HepG2 (cell line): ENCODE measurements around the gene FBXO8. TPM values are rescaled to one million over a fixed set of nuclear protein-coding genes. Genes with fewer than 3 reads are reported as not detected.
A peak's percentile ranks its signal among the peaks of the same experiment; 100 is the strongest.

Experiments
- ARID5B ChIP-seq: IDR thresholded peaks from 2 replicates; pipeline ENCODE4 v1.4.0; 2020; ENCODE audit warnings: mild to moderate bottlenecking, missing genetic modification reagents
- FIP1L1 ChIP-seq: fragments of 200-400 bp; formaldehyde crosslinking; IDR thresholded peaks from 2 replicates; pipeline ENCODE4 v1.6.1; 2018; ENCODE audit warnings: low read depth, mild to moderate bottlenecking, low read length, moderate library complexity, borderline replicate concordance; ENCODE audit not compliant: insufficient read depth
- GLI4 ChIP-seq: sonication (generic); formaldehyde crosslinking; IDR thresholded peaks from 2 replicates; pipeline ENCODE4 v1.5.1; 2020; ENCODE audit warnings: missing genetic modification reagents, mild to moderate bottlenecking, moderate library complexity, borderline replicate concordance
- GZF1 ChIP-seq: sonication (generic); formaldehyde crosslinking; IDR thresholded peaks from 2 replicates; pipeline ENCODE4 v1.5.1; 2020; ENCODE audit warnings: mild to moderate bottlenecking, missing genetic modification reagents
- KDM2A ChIP-seq: sonication (generic); formaldehyde crosslinking; IDR thresholded peaks from 2 replicates; pipeline ENCODE4 v1.4.0; 2020; ENCODE audit warnings: low read depth, missing genetic modification reagents, borderline replicate concordance
- KLF15 ChIP-seq: sonication (generic); formaldehyde crosslinking; IDR thresholded peaks from 2 replicates; pipeline ENCODE4 v1.8.1; 2023; ENCODE audit warnings: borderline replicate concordance, mild to moderate bottlenecking, inconsistent platforms, missing genetic modification reagents, mixed read lengths
- MAX ChIP-seq: IDR thresholded peaks from 2 replicates; pipeline ENCODE4 v1.6.1; 2012; ENCODE audit warnings: inconsistent platforms
- PCBP1 ChIP-seq: fragments of 200-400 bp; formaldehyde crosslinking; IDR thresholded peaks from 2 replicates; pipeline ENCODE4 v1.6.1; 2017; ENCODE audit warnings: mild to moderate bottlenecking, low read depth, low read length, borderline replicate concordance
- POLR2AphosphoS2 ChIP-seq: IDR thresholded peaks from 2 replicates; pipeline ENCODE4 v1.6.1; 2011; ENCODE audit warnings: low read depth, low read length, improper control_type of control experiment
- RNF219 ChIP-seq: sonication (generic); formaldehyde crosslinking; IDR thresholded peaks from 2 replicates; pipeline ENCODE4 v1.5.0; 2020; ENCODE audit warnings: mild to moderate bottlenecking, missing genetic modification reagents
- SIN3A ChIP-seq: IDR thresholded peaks from 2 replicates; pipeline ENCODE4 v1.6.1; 2011; ENCODE audit warnings: low read depth, mild to moderate bottlenecking, control low read depth, low read length, borderline replicate concordance
- SPEN ChIP-seq: sonication (generic); formaldehyde crosslinking; IDR thresholded peaks from 2 replicates; pipeline ENCODE4 v1.5.1; 2020; ENCODE audit warnings: low read depth, mild to moderate bottlenecking, missing genetic modification reagents
- U2AF1 ChIP-seq: fragments of 200-400 bp; formaldehyde crosslinking; optimal IDR thresholded peaks from 2 replicates; pipeline ENCODE3; 2017; ENCODE audit warnings: mild to moderate bottlenecking, low read depth, low read length
- ZFAT ChIP-seq: sonication (generic); formaldehyde crosslinking; conservative IDR thresholded peaks from 2 replicates; pipeline ENCODE4 v1.8.1; 2023; ENCODE audit warnings: missing genetic modification reagents, inconsistent platforms
- ZFP91 ChIP-seq: sonication (generic); formaldehyde crosslinking; IDR thresholded peaks from 2 replicates; pipeline ENCODE4 v1.9.0; 2022; ENCODE audit warnings: missing genetic modification reagents, mild to moderate bottlenecking, borderline replicate concordance
- ZNF232 ChIP-seq: sonication (generic); formaldehyde crosslinking; IDR thresholded peaks from 2 replicates; pipeline ENCODE4 v1.4.0; 2020; ENCODE audit warnings: missing genetic modification reagents, borderline replicate concordance
- ZNF468 ChIP-seq: sonication (generic); formaldehyde crosslinking; IDR thresholded peaks from 2 replicates; pipeline ENCODE4 v1.8.0; 2022; ENCODE audit warnings: mild to moderate bottlenecking, moderate library complexity, missing genetic modification reagents
- ZNF704 ChIP-seq: sonication (generic); formaldehyde crosslinking; IDR thresholded peaks from 2 replicates; pipeline ENCODE4 v1.8.1; 2023; ENCODE audit warnings: mild to moderate bottlenecking, inconsistent platforms, moderate library complexity, missing genetic modification reagents, borderline replicate concordance
- polyA plus RNA-seq, 8 experiments: library from polyadenylated mRNA; depleted of rRNA in 3 of 8; stranded (reverse) in 7 of 8; unstranded in 1 of 8; fragments of >200 nt; fragmentation: Illumina TruSeq in 4 of 8; extraction: Trizol in 4 of 8; gene quantifications; 2 replicates each; pipeline versions ENCODE4 v1.2.1 to v1.2.3, GENCODE V29; 2011 to 2016; ENCODE audit warnings: low read depth in 4 of 8, missing spikeins in 1 of 8, mixed read lengths in 1 of 8; ENCODE audit not compliant: insufficient read depth in 1 of 8
- total RNA-seq, 5 experiments: library from RNA; depleted of rRNA; stranded (reverse); fragments of >200 nt; fragmentation: Illumina TruSeq; extraction: Trizol; gene quantifications; 2 replicates each; pipeline ENCODE4 v1.2.3, GENCODE V29; 2016; ENCODE audit warnings: low read depth in 1 of 5

Gene FBXO8
- total and polyA plus RNA-seq, 2 of the 13 experiments (the other 11 are each of a cell fraction or from before 2014, with no cell fraction given), result 11.7 to 15.2 TPM

- TF ChIP-seq ARID5B (CRISPR knock-in tag) (peak; percentile 50; the same call in 1 of the 2 replicates), SPEN (CRISPR knock-in tag) (peak; percentile 89), ZFP91 (CRISPR knock-in tag) (peak; percentile 75; the same call in 1 of the 2 replicates), PCBP1 (no peak), KDM2A (CRISPR knock-in tag) (peak; percentile 69; the same call in 1 of the 2 replicates), U2AF1 (peak; percentile 86), ZNF468 (CRISPR knock-in tag) (peak; percentile 55; the same call in 1 of the 2 replicates), MAX (peak; percentile 87), GZF1 (CRISPR knock-in tag) (no peak), GLI4 (CRISPR knock-in tag) (no peak), ZFAT (CRISPR knock-in tag) (peak; percentile 100), SIN3A (peak; percentile 83; the same call in 1 of the 2 replicates), KLF15 (CRISPR knock-in tag) (peak; percentile 76; the same call in 1 of the 2 replicates), RNF219 (CRISPR knock-in tag) (no peak), ZNF704 (CRISPR knock-in tag) (peak; percentile 79; the same call in 1 of the 2 replicates), ZNF232 (CRISPR knock-in tag) (peak; percentile 32; the same call in 1 of the 2 replicates), POLR2AphosphoS2 (no peak), FIP1L1 (no peak)
These were observed at the start of gene FBXO8, which contains the start of gene CEP44 (continued) for GRCh38 chr4:174283507-174284471.
